22Rv1 (cell line): ENCODE measurements around the gene CORO6.

Experiments used
- CTCF ChIP-seq: fragments of 450-650 bp; IDR thresholded peaks from 2 replicates; pipeline ENCODE4 v1.5.1; 2017; ENCODE audit warnings: mild to moderate bottlenecking
- ZFX ChIP-seq: fragments of 450-650 bp; IDR thresholded peaks from 2 replicates; pipeline ENCODE4 v1.6.1; 2017; ENCODE audit warnings: antibody characterized with exemption, borderline replicate concordance

GRCh38 chr17:29613856-29614255 is 8.9 kb downstream of the CORO6 start:
- TF ChIP-seq CTCF (no peak), ZFX (no peak)
